PFSK-1 (cell line): ENCODE results near the gene UBXN1.

Source experiments
- FOXP2 ChIP-seq: optimal IDR thresholded peaks from 2 replicates; pipeline ENCODE3; 2011; ENCODE audit warnings: borderline replicate concordance, control low read depth, inconsistent platforms; ENCODE audit not compliant: insufficient read depth; ENCODE audit errors: extremely low read length, extremely low read depth
- POLR2AphosphoS5 ChIP-seq: IDR thresholded peaks from 2 replicates; pipeline ENCODE4 v1.6.1; 2012; ENCODE audit warnings: low read depth, mild to moderate bottlenecking, control low read depth, low read length, moderate library complexity
- SIN3A ChIP-seq: IDR thresholded peaks from 2 replicates; pipeline ENCODE4 v1.6.1; 2012; ENCODE audit warnings: mild to moderate bottlenecking, low read length, moderate library complexity, borderline replicate concordance; ENCODE audit not compliant: insufficient read depth
- TAF1 ChIP-seq: IDR thresholded peaks from 2 replicates; pipeline ENCODE4 v1.6.1; 2012; ENCODE audit warnings: low read length, control low read depth, borderline replicate concordance; ENCODE audit not compliant: insufficient read depth
- TF ChIP-seq, protein P1 (sequence below), 2 experiments: IDR thresholded peaks; 2 replicates each; pipeline versions ENCODE4 v1.6.1 to v1.8.0; 2011 to 2012; ENCODE audit warnings: low read depth in 2 of 2, low read length in 2 of 2, control low read depth in 1 of 2, inconsistent platforms in 1 of 2, mild to moderate bottlenecking in 1 of 2, moderate library complexity in 1 of 2; ENCODE audit not compliant: insufficient read depth in 1 of 2

The UBXN1 gene

GRCh38 chr11:62713343-62713742, 34.5 kb upstream of the UBXN1 start:
- TF ChIP-seq POLR2AphosphoS5, result 0 out of 2 replicates have a peak, but pooled peaks have one; percentile 49
- TF ChIP-seq FOXP2, result no peak

- TF ChIP-seq, protein P1, sequence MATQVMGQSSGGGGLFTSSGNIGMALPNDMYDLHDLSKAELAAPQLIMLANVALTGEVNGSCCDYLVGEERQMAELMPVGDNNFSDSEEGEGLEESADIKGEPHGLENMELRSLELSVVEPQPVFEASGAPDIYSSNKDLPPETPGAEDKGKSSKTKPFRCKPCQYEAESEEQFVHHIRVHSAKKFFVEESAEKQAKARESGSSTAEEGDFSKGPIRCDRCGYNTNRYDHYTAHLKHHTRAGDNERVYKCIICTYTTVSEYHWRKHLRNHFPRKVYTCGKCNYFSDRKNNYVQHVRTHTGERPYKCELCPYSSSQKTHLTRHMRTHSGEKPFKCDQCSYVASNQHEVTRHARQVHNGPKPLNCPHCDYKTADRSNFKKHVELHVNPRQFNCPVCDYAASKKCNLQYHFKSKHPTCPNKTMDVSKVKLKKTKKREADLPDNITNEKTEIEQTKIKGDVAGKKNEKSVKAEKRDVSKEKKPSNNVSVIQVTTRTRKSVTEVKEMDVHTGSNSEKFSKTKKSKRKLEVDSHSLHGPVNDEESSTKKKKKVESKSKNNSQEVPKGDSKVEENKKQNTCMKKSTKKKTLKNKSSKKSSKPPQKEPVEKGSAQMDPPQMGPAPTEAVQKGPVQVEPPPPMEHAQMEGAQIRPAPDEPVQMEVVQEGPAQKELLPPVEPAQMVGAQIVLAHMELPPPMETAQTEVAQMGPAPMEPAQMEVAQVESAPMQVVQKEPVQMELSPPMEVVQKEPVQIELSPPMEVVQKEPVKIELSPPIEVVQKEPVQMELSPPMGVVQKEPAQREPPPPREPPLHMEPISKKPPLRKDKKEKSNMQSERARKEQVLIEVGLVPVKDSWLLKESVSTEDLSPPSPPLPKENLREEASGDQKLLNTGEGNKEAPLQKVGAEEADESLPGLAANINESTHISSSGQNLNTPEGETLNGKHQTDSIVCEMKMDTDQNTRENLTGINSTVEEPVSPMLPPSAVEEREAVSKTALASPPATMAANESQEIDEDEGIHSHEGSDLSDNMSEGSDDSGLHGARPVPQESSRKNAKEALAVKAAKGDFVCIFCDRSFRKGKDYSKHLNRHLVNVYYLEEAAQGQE (IDR thresholded peaks at IDR 0.05; ENCODE audit: insufficient read depth in 1 of 2, low read depth in 2 of 2, low read length in 2 of 2), result no peak
- TF ChIP-seq POLR2AphosphoS5 (0 out of 2 replicates have a peak, but pooled peaks have one; percentile 2), FOXP2 (no peak), SIN3A (no peak)
These were observed 34.0 kb upstream of the UBXN1 start for GRCh38 chr11:62712861-62713260.

- TF ChIP-seq, protein P1 (IDR thresholded peaks at IDR 0.05; ENCODE audit: insufficient read depth in 1 of 2, low read depth in 2 of 2, low read length in 2 of 2), result no peak
- TF ChIP-seq POLR2AphosphoS5 (no peak), SIN3A (no peak), FOXP2 (no peak), TAF1 (no peak)
These were observed 33.5 kb upstream of the UBXN1 start for GRCh38 chr11:62712276-62712812.

DNA sequence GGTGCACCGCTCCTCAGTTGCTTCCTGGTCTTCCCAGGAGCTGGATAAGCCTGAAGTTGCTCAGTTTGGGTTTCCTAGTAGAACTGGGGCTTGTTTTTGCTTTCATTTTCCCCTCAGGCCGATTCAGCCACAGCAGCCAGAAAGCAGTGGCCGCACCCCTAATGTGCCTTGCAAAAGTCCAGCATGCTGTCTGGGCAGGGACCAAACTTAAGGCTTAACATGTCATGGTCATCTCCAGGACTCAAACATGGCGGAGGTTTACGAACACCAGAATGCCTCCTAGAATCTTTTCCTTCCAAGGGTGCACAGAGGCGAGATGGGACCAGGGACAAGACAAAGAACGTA, 31.1 kb upstream of the UBXN1 start:
- TF ChIP-seq POLR2AphosphoS5, result no peak
- no peak for TF ChIP-seq FOXP2
- TF ChIP-seq, protein P1 (IDR thresholded peaks at IDR 0.05; ENCODE audit: insufficient read depth in 1 of 2, low read depth in 2 of 2, low read length in 2 of 2), result no peak
- no peak for TF ChIP-seq SIN3A
- no peak for TF ChIP-seq TAF1

DNA sequence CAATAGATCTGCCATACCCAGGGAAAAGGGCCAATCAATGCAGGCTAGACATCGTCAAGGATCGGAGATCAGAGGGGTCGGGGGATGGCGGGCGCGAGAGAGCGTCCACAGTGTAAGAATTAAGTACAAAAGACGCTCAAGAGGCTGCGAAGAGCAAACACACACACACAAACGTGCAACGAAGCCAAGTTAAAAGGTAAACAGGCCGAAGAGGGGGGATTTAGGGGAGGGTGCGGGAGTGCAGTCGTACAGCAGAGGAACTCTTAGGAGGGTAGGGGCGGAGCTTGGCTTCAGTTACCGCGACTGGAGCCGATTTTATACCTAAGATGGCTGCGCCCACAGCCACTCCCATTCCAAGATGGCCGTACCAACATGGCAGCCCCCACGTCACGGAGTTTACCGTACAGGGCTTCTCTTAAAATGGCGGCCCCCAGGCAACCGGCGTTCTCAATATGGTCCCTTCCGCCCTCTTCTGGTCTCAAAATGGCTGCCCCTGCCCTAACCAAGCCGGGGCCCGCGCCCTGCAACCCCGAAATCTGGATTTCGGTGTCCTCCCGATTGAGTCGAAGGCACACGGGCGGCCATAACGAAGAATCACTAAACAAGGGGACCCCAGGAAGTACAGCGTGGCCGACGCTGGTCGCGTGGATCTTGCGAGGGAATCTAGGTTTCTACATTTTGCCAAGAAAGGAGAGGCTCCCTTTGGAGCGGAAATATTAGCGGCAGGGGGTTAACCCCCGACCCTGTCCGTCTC, 30.6 kb upstream of the UBXN1 start:
- peak; percentile 73 for TF ChIP-seq POLR2AphosphoS5
- TF ChIP-seq, protein P1 (IDR thresholded peaks at IDR 0.05; ENCODE audit: insufficient read depth in 1 of 2, low read depth in 2 of 2, low read length in 2 of 2), result no peak
- peak; percentile 27 for TF ChIP-seq FOXP2
- no peak for TF ChIP-seq SIN3A
- TF ChIP-seq TAF1, result peak; percentile 50; the same call in 1 of the 2 replicates
